CD14-positive monocyte (primary cell): ENCODE measurements around the gene AMT. TPM values are rescaled to one million over a fixed set of nuclear protein-coding genes. Genes with fewer than 3 reads are reported as not detected.

Experiments used
- DNase-seq, 3 donors: peaks; one replicate each; pipeline ENCODE4 v3.0.0-alpha.2; 2011 to 2022
- H2AFZ ChIP-seq: 2 replicates; pipeline ENCODE4 v1.6.0; 2012; ENCODE audit warnings: mild to moderate bottlenecking, low read depth, low read length, inconsistent platforms; ENCODE audit not compliant: insufficient read depth, poor library complexity, severe bottlenecking
- H3K27ac ChIP-seq, 2 donors: 1 replicate in 1 of 2; 2 replicates in 1 of 2; pipeline ENCODE4 v1.5.1; 2012 to 2013; ENCODE audit warnings: low read length in 2 of 2, control low read depth in 1 of 2, inconsistent platforms in 1 of 2, low read depth in 1 of 2, mild to moderate bottlenecking in 1 of 2
- H3K27me3 ChIP-seq, 2 donors: one replicate each; pipeline versions ENCODE4 v1.6.0 to v1.6.1; 2011 to 2013; ENCODE audit warnings: low read length in 2 of 2; ENCODE audit not compliant: control insufficient read depth in 2 of 2, insufficient read depth in 2 of 2
- H3K36me3 ChIP-seq, 2 donors: replicated peaks in 1 of 2; 1 replicate in 1 of 2; 2 replicates in 1 of 2; pipeline versions ENCODE4 v1.5.1 to v1.6.1; 2012 to 2013; ENCODE audit warnings: low read length in 2 of 2, control low read depth in 1 of 2, inconsistent platforms in 1 of 2, mild to moderate bottlenecking in 1 of 2; ENCODE audit not compliant: insufficient read depth in 2 of 2, control insufficient read depth in 1 of 2
- H3K4me1 ChIP-seq, 2 donors: 1 replicate in 1 of 2; 2 replicates in 1 of 2; pipeline versions ENCODE4 v1.5.1 to v1.6.1; 2012 to 2013; ENCODE audit warnings: low read length in 2 of 2, control low read depth in 1 of 2, inconsistent platforms in 1 of 2, mild to moderate bottlenecking in 1 of 2, moderate library complexity in 1 of 2; ENCODE audit not compliant: insufficient read depth in 2 of 2, control insufficient read depth in 1 of 2
- H3K4me2 ChIP-seq: replicated peaks from 2 replicates; pipeline ENCODE3; 2012; ENCODE audit warnings: low read length, moderate library complexity, mild to moderate bottlenecking; ENCODE audit not compliant: poor library complexity, severe bottlenecking; ENCODE audit errors: extremely low read depth
- H3K4me3 ChIP-seq, 3 experiments: fragments of 200-600 bp in 1 of 3; sonication (generic) in 1 of 3; replicated peaks in 1 of 3; 1 replicate in 2 of 3; 2 replicates in 1 of 3; pipeline ENCODE4 v1.5.1; 2011 to 2013; ENCODE audit warnings: low read length in 3 of 3, mild to moderate bottlenecking in 3 of 3, control low read depth in 2 of 3, low read depth in 2 of 3, inconsistent platforms in 1 of 3, moderate library complexity in 1 of 3
- H3K79me2 ChIP-seq: 2 replicates; pipeline ENCODE4 v1.6.0; 2012; ENCODE audit warnings: mild to moderate bottlenecking, control low read depth, inconsistent platforms, low read length, moderate library complexity; ENCODE audit not compliant: insufficient read depth
- H3K9ac ChIP-seq: 2 replicates; pipeline ENCODE4 v1.6.0; 2017; ENCODE audit warnings: low read length, mild to moderate bottlenecking; ENCODE audit not compliant: insufficient read depth, poor library complexity, severe bottlenecking
- H3K9me3 ChIP-seq, 2 donors: replicated peaks in 1 of 2; 1 replicate in 1 of 2; 2 replicates in 1 of 2; pipeline versions ENCODE4 v1.5.1 to v1.6.1; 2012 to 2013; ENCODE audit warnings: low read length in 2 of 2, control low read depth in 1 of 2; ENCODE audit not compliant: control insufficient read depth in 1 of 2, insufficient read depth in 1 of 2
- H4K20me1 ChIP-seq: 2 replicates; pipeline ENCODE4 v1.6.0; 2012; ENCODE audit warnings: mild to moderate bottlenecking, low read length, control low read depth, moderate library complexity; ENCODE audit not compliant: insufficient read depth
- H3K27ac Mint-ChIP-seq, 7 donors: one replicate each; pipeline ENCODE4 v1.8.0; 2020; ENCODE audit warnings: mild to moderate bottlenecking in 7 of 7, mixed read lengths in 7 of 7, moderate library complexity in 6 of 7, inconsistent platforms in 2 of 7
- H3K27me3 Mint-ChIP-seq, 3 donors: one replicate each; pipeline ENCODE4 v1.8.0; 2021 to 2022; ENCODE audit warnings: low read depth in 3 of 3, mild to moderate bottlenecking in 3 of 3, mixed read lengths in 3 of 3, moderate library complexity in 3 of 3, inconsistent platforms in 1 of 3
- H3K36me3 Mint-ChIP-seq, 2 donors: one replicate each; pipeline ENCODE4 v1.8.0; 2020; ENCODE audit warnings: mixed read lengths in 2 of 2, inconsistent platforms in 1 of 2, mild to moderate bottlenecking in 1 of 2
- H3K4me1 Mint-ChIP-seq: one replicate; pipeline ENCODE4 v1.8.0; 2020; ENCODE audit warnings: mild to moderate bottlenecking, mixed read lengths
- H3K4me3 Mint-ChIP-seq, 2 donors: one replicate each; pipeline ENCODE4 v1.8.0; 2020; ENCODE audit warnings: mild to moderate bottlenecking in 2 of 2, mixed read lengths in 2 of 2, moderate library complexity in 1 of 2
- H3K9me3 Mint-ChIP-seq, 7 donors: one replicate each; pipeline ENCODE4 v1.8.0; 2020 to 2022; ENCODE audit warnings: mixed read lengths in 7 of 7, mild to moderate bottlenecking in 6 of 7, moderate library complexity in 6 of 7, inconsistent platforms in 2 of 7
- WGBS: methylation state at CpG from one replicate; pipeline ENCODE4 v1.1.5; 2013; ENCODE audit warnings: missing lambda C conversion rate; ENCODE audit not compliant: insufficient coverage; 5-methylcytosine and 5-hydroxymethylcytosine counted together
- intact Hi-C, 2 donors: fragments of 100-400 bp; cut with micrococcal nuclease; formaldehyde crosslinking; loops; one replicate each; pipeline versions ENCODE4 v1.15.0 to v1.15.1; 2023
- polyA plus RNA-seq, 3 donors: library from polyadenylated mRNA; depleted of rRNA in 1 of 3; unstranded in 2 of 3; stranded (reverse) in 1 of 3; fragments of 300-500 nt in 2 of 3; fragments of >200 nt in 1 of 3; fragmentation: Illumina TruSeq in 2 of 3; gene quantifications; 1 replicate in 2 of 3; 2 replicates in 1 of 3; pipeline ENCODE4 v1.2.3, GENCODE V29; 2012 to 2021
- TF ChIP-seq, protein P1 (sequence below): fragments of 200-600 bp; IDR thresholded peaks from one replicate; pipeline ENCODE4 v1.8.0; 2022; ENCODE audit warnings: antibody characterized with exemption, mild to moderate bottlenecking

AMT gene
- polyA plus RNA-seq, 3 donors: 2.0 to 25.1 (median 3.1) TPM

DNA sequence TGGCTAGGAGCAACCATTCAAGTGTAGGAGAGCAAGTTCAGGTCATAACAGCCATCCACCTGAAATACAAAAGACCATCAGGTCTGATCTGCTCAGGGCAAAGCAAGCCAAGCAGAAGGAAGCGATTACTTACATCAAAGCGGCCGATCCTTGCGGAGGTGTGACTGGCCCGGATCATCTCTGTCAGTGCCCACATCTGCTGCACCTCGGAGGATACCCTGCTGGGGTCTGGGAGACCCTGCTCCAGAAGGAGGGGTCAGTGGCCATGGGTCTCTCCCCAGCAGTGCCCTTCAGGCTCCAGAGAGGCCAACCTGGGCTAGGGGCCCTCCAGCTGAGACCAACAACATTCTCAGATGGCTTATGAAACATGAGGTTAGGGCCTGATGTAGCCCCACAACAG, 2.5 kb upstream of the AMT start:
- Histone ChIP-seq H3K4me1 (peaks cover 31 to 38% of the 10 kb centered on the region in 2 donors), H4K20me1 (no peaks in the 10 kb centered on the region), H3K27me3 (no peaks in the 10 kb centered on the region), H3K9me3 (no peaks in the 10 kb centered on the region), H3K4me2 (no peak overlapping the region), H3K79me2 (no peaks in the 10 kb centered on the region), H3K9ac (no peak overlapping the region), H3K4me3 (no peak overlapping the region), H3K27ac (no peak overlapping the region), H2AFZ (no peak overlapping the region), H3K36me3 (peaks cover 10 to 25% of the 10 kb centered on the region in 2 donors)
- H3K27me3 Mint-ChIP-seq: no peaks in the 10 kb centered on the region
- peaks cover 38% of the 10 kb centered on the region in 2 donors for H3K36me3 Mint-ChIP-seq
- TF ChIP-seq, protein P1, sequence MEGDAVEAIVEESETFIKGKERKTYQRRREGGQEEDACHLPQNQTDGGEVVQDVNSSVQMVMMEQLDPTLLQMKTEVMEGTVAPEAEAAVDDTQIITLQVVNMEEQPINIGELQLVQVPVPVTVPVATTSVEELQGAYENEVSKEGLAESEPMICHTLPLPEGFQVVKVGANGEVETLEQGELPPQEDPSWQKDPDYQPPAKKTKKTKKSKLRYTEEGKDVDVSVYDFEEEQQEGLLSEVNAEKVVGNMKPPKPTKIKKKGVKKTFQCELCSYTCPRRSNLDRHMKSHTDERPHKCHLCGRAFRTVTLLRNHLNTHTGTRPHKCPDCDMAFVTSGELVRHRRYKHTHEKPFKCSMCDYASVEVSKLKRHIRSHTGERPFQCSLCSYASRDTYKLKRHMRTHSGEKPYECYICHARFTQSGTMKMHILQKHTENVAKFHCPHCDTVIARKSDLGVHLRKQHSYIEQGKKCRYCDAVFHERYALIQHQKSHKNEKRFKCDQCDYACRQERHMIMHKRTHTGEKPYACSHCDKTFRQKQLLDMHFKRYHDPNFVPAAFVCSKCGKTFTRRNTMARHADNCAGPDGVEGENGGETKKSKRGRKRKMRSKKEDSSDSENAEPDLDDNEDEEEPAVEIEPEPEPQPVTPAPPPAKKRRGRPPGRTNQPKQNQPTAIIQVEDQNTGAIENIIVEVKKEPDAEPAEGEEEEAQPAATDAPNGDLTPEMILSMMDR: no peak
- H3K4me1 Mint-ChIP-seq: peaks cover 40% of the 10 kb centered on the region
- 99% methylated on average over 6 of the region's 6 CpGs for WGBS
- no peak overlapping the region for H3K4me3 Mint-ChIP-seq
- DNase-seq: no peak
- peaks cover 0 to 2% (median 0%) of the 10 kb centered on the region in 7 donors for H3K9me3 Mint-ChIP-seq
- intact Hi-C loops: no loop called here
- H3K27ac Mint-ChIP-seq: no peak overlapping the region

DNA sequence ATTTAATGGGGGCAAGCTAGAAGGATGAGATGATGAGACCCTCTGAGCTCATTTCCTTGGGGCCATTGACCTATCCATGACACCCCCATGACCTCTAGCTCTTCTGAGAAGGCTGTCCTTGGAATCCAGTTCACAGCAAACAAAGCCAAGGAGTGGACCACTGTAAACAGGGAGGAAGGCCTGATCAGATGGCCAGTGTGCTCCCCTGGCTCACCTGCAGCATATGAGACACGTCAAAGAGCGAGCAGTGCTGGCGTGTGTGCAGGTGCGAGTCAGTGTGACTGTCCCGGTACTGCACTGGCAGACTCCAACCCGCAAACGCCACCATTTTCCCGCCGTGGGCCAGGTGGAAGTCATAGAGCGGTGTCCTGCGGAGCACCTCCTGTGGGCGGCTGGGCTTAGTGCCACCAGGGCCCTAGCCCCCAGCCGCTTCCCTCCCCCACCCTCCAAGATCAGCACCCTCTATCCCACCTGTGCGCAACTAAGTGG, 339 bp downstream of the AMT start:
- peaks cover 17% of the 10 kb centered on the region for H3K79me2 ChIP-seq
- intact Hi-C loops: no loop called here
- peak overlapping the region; percentile 75 for H3K4me2 ChIP-seq
- peaks cover 0 to 2% (median 0%) of the 10 kb centered on the region in 3 donors for H3K27me3 Mint-ChIP-seq
- DNase-seq: no peak
- H3K36me3 ChIP-seq: peaks cover 10 to 36% of the 10 kb centered on the region in 2 donors
- H3K9me3 ChIP-seq: no peaks in the 10 kb centered on the region
- H3K9ac ChIP-seq: peak overlapping the region; percentile 35
- peak overlapping the region; percentile 66 for H2AFZ ChIP-seq
- no peaks in the 10 kb centered on the region for H3K27me3 ChIP-seq
- H4K20me1 ChIP-seq: peaks cover 12% of the 10 kb centered on the region
- TF ChIP-seq, protein P1: no peak
- 10% methylated on average over 14 of the region's 14 CpGs for WGBS
- H3K4me3 Mint-ChIP-seq: peak overlapping the region; percentile 80 to 88
- H3K36me3 Mint-ChIP-seq: peaks cover 46 to 62% of the 10 kb centered on the region in 2 donors
- peaks cover 37% of the 10 kb centered on the region for H3K4me1 Mint-ChIP-seq
- peaks cover 28 to 32% of the 10 kb centered on the region in 2 donors for H3K4me1 ChIP-seq
- peak overlapping the region in 3 of 7 donors; percentile 14 to 58 (median 35) for H3K27ac Mint-ChIP-seq
- H3K4me3 ChIP-seq: peak overlapping the region; percentile 9 to 68 (median 32)
- H3K27ac ChIP-seq: no peak overlapping the region
- peaks cover 0 to 2% (median 0%) of the 10 kb centered on the region in 7 donors for H3K9me3 Mint-ChIP-seq
